ENCODE measurements around the gene NOL6.
"Not testable (repeated sequence)": the region's sequence is repeated elsewhere in the genome, so short reads cannot be mapped to it uniquely, and the experiment has no call there.

NOL6 gene, protein sequence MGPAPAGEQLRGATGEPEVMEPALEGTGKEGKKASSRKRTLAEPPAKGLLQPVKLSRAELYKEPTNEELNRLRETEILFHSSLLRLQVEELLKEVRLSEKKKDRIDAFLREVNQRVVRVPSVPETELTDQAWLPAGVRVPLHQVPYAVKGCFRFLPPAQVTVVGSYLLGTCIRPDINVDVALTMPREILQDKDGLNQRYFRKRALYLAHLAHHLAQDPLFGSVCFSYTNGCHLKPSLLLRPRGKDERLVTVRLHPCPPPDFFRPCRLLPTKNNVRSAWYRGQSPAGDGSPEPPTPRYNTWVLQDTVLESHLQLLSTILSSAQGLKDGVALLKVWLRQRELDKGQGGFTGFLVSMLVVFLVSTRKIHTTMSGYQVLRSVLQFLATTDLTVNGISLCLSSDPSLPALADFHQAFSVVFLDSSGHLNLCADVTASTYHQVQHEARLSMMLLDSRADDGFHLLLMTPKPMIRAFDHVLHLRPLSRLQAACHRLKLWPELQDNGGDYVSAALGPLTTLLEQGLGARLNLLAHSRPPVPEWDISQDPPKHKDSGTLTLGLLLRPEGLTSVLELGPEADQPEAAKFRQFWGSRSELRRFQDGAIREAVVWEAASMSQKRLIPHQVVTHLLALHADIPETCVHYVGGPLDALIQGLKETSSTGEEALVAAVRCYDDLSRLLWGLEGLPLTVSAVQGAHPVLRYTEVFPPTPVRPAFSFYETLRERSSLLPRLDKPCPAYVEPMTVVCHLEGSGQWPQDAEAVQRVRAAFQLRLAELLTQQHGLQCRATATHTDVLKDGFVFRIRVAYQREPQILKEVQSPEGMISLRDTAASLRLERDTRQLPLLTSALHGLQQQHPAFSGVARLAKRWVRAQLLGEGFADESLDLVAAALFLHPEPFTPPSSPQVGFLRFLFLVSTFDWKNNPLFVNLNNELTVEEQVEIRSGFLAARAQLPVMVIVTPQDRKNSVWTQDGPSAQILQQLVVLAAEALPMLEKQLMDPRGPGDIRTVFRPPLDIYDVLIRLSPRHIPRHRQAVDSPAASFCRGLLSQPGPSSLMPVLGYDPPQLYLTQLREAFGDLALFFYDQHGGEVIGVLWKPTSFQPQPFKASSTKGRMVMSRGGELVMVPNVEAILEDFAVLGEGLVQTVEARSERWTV

DNA sequence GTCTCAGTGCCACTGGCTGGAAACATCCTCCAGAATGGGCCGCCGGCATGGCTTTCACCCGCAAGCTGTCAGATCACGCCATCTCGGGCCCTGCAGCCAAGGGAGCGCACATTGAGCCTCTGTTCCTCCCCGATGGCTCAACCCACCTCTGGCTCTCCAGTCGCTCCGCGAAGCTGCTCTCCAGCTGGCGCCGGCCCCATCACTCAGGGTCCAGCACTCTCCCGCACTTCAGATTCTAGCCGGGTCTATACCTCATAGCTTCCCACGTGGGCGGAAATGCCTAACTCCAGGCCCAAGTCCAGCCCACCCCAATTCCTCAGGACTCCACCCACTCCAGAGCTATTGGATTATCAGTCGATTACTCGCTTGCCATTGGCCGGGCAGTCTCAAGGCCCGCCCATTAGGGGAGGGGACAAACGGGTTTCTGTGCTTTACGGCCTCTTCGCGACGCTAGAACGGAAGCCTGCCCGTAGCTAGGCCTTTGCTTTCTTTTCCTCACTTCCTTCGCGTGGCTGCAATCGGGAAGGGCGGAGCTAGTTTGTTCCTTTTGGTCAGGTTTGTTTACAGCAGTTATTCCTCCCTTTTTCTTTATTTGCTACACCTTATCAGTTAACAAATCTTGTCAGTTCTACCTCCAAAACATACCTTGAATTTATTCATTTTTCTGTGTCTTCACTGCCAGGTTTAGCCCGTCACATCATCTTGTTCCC is at the start of gene NOL6:
Gene NOL6 (minus strand): TSS at position 282 of the 710 bp plus-strand sequence. CDS start 82 bp downstream, at position 200.
- DNase-seq = peak; percentile 52 to 99 (median 94)

DNA sequence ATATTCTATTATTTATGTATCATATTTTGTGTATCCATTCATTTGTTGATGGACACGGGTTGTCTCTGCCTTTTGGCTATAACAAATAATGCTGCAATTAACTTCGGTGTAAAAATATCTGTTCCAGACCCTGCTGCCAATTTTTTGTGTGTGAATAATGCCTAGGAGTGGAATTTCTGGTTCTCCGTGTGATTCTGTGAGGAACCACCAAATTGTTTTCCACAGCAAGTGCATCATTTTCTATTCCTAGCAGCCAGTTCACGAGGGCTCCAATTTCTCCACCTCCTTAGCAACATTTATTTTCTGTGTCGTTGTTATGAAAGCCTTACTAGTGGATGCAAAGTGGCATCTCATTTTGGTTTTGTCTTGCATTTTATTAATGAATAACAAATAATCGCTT is 48.1 kb upstream of the NOL6 start:
- not testable (repeated sequence) for DNase-seq

DNA sequence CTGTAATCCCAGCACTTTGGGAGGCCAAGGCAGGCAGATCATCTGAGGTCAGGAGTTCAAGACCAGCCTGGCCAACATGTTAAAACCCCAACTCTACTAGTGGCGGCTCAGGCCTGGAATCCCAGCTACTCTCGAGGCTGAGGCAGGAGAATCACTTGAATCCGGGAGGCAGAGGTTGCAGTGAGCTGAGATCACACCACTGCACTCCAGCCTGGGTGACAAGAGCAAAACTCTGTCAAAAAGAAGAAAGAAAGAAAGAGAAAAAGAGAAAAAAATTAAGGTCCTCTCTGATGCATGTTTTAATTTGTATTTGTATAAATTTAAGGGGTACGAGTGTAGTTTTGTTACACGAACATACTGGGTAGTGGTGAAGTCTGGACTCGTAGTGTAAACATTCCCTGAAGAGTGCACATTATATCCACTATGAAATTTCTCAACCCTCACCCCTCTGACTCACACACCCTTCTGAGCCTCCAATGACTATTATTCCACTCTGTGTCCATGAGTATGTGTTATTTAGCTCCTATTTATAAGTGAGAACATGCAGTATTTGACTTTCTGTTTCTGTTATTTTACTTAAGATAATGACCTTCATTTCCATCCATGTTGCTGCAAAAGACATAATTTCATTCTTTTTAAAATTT is 44.3 kb upstream of the NOL6 start:
- not testable (repeated sequence) for DNase-seq

DNA sequence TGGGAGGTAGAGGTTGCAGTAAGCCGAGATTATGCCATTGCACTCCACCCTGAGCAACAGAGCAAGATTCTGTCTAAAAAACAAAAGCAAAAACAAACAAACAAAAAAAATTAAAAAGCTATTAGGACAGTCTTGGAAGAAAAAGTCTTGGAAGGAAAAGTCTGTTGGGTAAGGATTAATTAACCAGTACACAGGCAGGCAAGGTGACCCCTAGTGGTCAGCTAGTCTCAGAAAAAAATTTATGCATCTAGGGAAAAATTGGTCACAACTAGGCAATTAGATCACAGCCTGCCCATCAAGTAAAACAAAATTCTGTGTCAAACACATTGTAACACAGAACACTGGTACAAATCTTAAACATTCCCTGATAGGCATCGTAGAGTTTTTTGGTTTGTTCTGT is 43.6 kb upstream of the NOL6 start:
- peak in 1 of 51 donors; percentile 16 for DNase-seq

DNA sequence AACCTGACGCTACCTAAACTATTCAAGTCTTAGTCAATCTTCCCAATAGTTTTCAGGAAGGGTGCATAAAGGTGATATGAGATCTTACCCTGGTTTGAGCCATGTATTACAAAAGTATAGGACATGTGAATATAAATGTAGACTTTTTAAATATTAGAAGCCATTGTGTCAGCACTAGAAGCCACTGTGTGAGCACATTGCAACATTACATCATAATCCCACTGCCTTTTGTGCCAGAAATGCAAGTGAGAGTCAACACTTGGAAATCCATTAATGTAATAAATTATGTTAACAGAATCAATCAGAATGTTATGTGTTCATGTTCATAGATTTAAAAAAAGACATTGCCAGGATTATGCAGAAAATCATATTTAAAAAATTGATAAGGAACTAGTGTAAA is 42.7 kb upstream of the NOL6 start:
- not testable (repeated sequence) for DNase-seq

DNA sequence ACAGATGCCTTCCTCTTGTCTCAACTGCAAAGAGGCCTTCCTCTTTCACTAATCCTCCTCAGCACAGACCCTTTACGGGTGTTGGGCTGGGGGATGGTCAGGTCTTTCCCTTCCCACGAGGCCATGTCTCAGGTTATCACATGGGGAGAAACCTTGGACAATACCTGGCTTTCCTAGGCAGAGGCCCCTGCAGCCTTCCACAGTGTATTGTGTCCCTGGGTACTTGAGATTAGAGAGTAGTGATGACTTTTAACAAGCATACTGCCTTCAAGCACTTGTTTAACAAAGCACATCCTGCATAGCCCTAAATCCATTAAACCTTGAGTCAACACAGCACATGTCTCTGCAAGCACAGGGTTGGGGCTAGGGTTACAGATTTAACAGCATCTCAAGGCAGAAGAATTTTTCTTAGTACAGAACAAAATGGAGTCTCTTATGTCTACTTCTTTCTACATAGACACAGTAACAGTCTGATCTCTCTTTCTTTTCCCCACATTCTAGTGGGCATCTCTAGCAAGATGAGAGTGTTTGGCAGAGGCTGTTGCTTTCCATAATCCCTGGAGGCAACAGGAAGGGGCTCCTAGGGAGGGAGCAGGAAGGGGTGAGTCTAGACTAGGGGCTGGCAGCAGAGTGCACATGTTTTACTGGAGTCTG is 41.7 kb upstream of the NOL6 start:
- not testable (repeated sequence) for DNase-seq

DNA sequence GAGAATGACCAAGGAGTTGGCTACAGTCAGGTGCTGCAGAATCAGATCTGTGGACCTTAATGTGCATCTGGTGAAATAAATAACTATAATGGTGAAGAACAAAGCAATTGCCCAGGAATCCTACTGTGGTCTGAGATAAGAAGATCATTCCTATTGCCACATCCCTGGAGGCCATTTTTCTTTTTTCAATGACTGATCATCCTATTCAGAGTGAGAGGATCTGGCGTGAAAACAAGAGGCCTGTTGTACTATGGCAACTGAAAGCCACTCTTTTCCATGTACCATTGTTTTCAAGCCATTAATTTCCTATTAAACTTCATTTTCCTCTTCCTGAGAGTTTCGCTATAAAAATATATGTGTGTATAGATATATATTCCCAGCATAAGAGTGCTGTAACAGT is 38.8 kb upstream of the NOL6 start:
- DNase-seq = not testable (repeated sequence)

DNA sequence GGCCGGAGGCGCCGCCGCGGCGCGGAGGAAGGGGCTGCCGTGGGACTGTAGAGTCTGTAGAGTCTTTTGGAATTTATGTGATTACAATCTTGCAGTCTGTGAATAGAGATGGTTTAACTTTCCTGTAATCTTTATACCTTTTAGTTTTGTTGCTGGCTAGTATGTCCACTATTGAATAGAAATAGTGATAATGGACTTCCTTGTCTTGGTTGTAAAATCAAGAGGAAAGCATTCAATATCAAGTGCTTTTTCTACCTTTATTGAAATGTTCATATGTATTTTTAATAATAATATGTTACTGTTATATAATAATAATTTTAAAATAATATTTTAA is 37.4 kb upstream of the NOL6 start:
- DNase-seq = not testable (repeated sequence)

DNA sequence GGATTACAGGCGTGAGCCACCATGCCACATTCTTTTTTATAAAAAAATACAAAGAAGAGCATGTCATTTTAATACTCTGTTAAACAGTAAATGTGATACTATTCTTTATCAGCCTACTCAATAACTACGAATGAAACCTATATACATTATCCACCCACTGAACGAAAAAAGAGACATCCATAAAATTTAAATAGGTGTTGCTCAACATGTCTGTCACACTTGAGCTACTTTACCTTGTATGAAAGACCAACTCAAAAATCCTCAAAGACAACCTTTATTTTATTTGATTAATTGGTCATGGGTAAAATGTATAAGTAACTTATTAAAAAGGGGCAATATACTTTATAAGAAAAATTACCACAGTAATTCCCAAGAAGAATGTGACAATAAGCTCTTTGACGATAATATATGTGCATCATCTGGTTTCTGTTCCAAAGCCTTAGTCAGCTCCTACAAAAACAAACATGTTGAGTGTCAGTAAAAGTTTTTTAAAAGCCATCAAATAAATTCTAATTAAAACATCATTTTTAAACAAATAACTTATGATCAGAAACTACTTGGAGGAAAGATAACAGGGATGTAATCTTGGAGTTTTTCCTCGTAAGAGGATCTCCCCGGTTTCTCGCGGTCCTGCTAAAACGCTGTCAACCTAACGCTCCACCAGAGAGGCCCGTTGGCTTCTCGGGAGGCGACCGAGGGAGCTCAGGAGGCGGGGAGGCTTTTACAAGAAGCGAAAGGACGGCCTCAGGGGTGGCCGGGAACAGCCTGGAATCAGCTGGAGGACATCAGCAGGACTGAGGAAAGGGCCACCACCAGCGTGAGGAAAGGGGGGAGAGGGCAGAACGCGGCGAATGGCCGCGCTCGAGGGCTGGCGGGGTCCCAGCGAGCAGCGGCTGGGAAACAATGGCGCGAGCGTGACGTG is 36.8 kb upstream of the NOL6 start:
- peak in 44 of 51 donors; percentile 20 to 89 (median 54) for DNase-seq

DNA sequence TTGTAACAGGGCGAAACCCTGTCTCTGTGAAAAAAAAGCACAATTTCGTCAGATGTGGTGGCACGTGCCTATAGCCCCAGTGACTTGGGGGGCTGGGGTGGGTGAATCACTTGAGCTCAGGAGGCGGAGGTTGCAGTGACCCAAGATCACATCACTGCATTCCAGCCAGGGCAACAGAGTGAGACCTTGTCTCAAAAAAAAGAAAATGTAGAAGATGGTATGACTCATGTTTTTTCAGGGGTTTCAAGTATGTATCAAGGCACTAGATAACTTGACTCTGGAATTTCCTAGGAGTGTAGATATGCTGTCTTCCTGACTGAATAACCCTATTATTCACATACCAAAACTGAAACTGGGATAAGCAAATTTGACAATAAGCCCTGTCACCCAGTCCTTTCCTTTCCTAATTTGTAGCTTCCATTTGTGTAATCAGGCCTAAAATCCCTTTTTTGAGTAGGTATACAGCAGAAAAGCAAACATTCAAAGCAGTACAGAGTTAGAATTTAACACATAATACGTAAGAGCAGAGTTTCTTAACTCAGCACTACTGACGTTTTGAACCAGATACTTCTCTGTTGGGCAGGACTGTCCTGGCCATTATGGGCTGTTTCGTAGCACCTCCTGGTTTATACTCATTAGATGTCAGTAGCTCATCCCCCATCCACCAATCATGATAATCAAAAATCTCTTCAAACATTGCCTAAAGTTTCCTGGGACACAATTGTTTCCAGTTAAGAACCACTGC is 33.1 kb upstream of the NOL6 start:
- DNase-seq = no peak

DNA sequence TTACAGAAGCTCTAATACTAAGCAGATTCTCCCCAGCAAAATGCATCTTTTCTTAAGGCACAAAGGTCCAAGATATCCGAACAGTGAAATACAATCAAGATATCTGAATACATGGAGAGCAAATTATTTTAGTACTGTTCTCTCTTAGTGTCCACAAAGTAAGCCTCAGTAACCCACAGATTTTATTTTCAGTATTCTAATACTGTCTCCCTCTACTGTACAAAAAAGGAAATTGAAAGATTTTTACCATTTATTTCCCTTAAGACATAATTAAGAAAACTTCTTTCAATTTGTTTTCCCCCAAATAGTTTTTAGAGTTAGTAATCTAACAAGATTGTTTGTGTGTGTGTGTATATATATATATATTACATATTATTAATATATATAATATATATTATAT is 24.7 kb upstream of the NOL6 start:
- DNase-seq = no peak

DNA sequence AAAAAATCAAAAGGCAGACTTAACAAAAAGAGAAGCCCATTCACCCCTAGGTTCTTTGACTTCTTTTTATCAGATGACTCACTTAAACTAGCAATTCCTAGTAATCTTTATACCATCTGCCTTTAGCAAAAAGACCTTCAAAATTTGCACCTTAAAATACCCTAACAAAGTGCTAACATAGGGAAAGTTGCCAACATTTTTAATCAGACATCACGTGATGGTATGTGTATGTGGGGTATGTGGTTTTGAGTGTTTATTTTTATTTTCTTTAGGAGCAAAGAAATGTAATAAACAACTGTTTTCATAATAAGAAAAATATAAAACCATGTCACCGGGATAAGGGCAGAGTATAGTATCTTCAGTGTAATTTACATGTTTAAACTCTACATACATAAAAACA is 20.1 kb upstream of the NOL6 start:
- not testable (repeated sequence) for DNase-seq

DNA sequence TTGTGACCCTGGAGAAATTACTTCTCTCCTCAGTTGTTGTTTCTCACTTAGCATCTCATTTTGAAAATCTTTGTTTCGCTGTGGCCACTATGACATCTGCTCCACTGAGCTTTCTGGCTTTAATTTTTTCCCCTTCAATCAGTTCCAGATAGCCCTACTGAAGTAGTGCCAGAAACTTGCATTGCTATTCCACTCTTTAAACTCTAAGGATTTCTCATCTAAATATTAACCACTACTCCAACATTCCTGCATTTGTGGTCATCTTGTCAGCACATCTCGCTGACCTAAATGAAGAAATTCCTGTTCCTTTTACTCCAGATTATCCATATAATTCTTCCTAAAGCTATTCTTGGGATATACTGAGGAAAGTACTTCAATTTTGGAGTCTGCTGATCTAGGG is 15.3 kb upstream of the NOL6 start:
- DNase-seq = no peak

DNA sequence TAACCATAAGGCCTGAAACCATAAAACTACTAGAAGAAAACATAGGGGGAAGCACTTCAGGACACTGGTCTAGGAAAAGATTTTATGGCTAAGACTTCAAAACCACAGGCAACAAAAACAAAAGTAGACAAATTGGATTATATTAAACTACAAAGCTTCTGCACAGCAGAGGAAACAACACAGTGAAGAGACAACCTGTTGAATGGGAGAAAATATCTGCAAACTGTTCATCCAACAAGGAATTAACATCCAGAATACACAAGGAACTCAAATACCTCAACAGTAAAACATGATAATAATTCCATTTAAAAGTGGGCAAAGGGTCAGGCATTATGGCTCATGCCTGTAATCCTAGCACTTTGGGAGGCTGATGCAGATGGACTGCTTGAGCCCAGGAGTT is 11.6 kb upstream of the NOL6 start:
- not testable (repeated sequence) for DNase-seq

DNA sequence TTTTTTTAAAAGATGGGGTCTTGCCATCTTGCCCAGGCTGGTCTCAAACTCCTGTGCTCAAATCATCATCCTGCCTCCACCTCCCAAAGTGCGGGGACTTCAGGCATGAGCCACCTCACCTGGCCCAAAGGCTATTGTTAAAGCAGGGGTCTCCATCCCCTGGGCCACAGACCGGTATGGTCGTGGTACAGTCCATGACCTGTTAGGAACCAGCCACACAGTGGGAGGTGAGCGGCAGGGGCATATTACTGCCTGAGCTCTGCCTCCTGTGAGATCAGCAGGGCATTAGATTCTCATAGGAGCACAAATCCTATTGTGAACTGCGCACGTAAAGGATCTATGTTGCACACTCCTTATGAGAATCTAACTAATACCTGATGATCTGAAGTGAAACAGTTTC is 7.3 kb upstream of the NOL6 start:
- no peak for DNase-seq

DNA sequence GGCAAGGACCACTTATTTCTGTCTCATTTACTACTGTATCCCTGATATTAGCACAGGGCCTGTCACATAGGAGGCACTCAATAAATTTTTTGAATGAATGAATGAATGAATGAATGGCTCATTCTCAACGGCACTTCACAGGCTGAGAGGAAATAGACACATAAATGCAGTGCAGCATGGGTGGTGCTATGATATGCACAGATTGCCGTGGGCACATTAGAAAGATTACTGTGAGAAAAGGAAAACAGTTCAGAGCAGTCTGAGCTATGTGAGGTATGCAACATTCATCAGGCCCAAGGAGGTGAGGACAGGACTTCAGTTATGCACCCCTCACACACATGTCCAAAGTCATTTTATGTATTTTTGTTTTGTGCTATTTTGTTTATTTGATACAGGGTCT is 6.4 kb upstream of the NOL6 start:
- no peak for DNase-seq

DNA sequence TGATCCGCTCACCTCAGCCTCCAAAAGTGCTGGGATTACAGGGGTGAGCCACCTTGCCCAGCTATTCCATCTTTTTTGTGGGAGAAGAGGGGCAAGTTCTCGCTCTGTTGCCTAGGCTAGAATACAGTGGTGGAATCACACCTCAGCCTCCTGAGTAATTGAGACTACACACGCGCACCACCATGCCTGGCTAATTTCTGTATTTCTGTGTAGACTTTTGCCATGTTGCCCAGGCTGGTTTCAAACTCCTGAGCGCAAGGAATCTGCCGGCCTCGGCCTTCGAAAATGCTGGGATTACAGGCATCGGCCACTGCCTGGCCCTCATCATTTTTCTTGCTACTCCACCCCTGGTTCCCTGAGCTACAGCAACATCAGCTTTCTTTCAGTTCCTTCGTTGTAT is 2.8 kb upstream of the NOL6 start:
- no peak for DNase-seq

DNA sequence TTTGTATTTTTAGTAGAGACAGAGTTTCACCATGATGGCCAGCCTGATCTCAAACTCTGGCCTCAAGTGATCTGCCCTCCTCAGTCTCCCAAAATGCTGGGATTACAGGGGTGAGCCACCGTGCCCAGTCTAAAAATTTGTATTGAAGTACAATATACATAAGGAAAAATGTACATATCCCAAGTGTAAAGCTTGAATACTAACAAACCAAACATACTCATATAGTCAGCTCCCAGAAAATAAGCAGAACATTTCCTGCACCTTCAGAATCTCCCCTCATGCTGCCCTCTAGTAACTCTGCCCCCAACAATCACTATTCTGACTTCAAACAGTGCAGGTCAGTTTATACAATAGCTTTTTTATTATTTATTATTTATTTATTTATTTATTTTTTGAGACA is 1.6 kb upstream of the NOL6 start:
- DNase-seq = no peak

Data from hypothalamus (tissue), 51 donors.